Breast epithelium (tissue), 4 donors: ENCODE measurements around the gene CCDC149. TPM values are rescaled to one million over a fixed set of nuclear protein-coding genes. Genes with fewer than 3 reads are reported as not detected.

Experiments used
- DNase-seq, 2 donors: peaks; one replicate each; pipeline ENCODE4 v3.0.0-alpha.2; 2019; ENCODE audit warnings: low spot score in 2 of 2
- H3K27ac ChIP-seq, 2 donors: fragments of 200-600 bp; sonication (generic) in 1 of 2; one replicate each; pipeline ENCODE4 v1.5.1; 2016 to 2019; ENCODE audit warnings: mild to moderate bottlenecking in 1 of 2
- H3K27me3 ChIP-seq, 2 donors: fragments of 200-600 bp; sonication (generic) in 1 of 2; one replicate each; pipeline versions ENCODE4 v1.5.1 to v1.6.0; 2017 to 2019; ENCODE audit warnings: control low read depth in 1 of 2, mild to moderate bottlenecking in 1 of 2
- H3K36me3 ChIP-seq: fragments of 200-600 bp; one replicate; pipeline ENCODE4 v1.5.1; 2019
- H3K4me1 ChIP-seq, 2 donors: fragments of 200-600 bp; sonication (generic); one replicate each; pipeline ENCODE4 v1.5.1; 2016 to 2019; ENCODE audit warnings: control low read depth in 1 of 2
- H3K4me3 ChIP-seq, 3 donors: fragments of 200-600 bp; sonication (generic); 1 replicate in 2 of 3; 2 replicates in 1 of 3; pipeline ENCODE4 v1.5.1; 2016 to 2019; ENCODE audit warnings: mild to moderate bottlenecking in 3 of 3, moderate library complexity in 2 of 3
- H3K9me3 ChIP-seq, 2 donors: fragments of 200-600 bp; sonication (generic) in 1 of 2; one replicate each; pipeline ENCODE4 v1.5.1; 2016 to 2019; ENCODE audit warnings: control low read depth in 1 of 2
- CTCF ChIP-seq, 3 donors: fragments of 450-650 bp; IDR thresholded peaks; one replicate each; pipeline ENCODE4 v1.5.1; 2016 to 2017; ENCODE audit warnings: antibody characterized with exemption in 3 of 3, mild to moderate bottlenecking in 3 of 3, moderate library complexity in 3 of 3
- POLR2A ChIP-seq: fragments of 450-650 bp; IDR thresholded peaks from one replicate; pipeline ENCODE4 v1.6.1; 2016; ENCODE audit warnings: antibody characterized with exemption, mild to moderate bottlenecking, moderate library complexity
- POLR2AphosphoS5 ChIP-seq, 3 donors: sonication (generic); formaldehyde crosslinking; IDR thresholded peaks; one replicate each; pipeline ENCODE4 v1.6.1; 2017; ENCODE audit warnings: antibody characterized with exemption in 3 of 3
- intact Hi-C: fragments of 100-400 bp; cut with DNase I; formaldehyde crosslinking; loops from one replicate; pipeline ENCODE4 v1.15.1; 2023; ENCODE audit warnings: low total_unique reads
- total RNA-seq, 3 donors: library from RNA; depleted of rRNA; stranded (reverse); fragments of >200 nt; gene quantifications; one replicate each; pipeline ENCODE4 v1.1.0, GENCODE V29; 2016

The CCDC149 gene
- total RNA-seq, 3 donors from 2014 or later, result 15.8 to 21.0 (median 18.6) TPM

GRCh38 chr4:24808955-24809354 lies 103.9 kb downstream of the CCDC149 start:
- H3K27ac ChIP-seq, result no peak overlapping the region
- no peaks in the 10 kb centered on the region for H3K4me1 ChIP-seq
- intact Hi-C loops, result no loop called here
- no peaks in the 10 kb centered on the region for H3K9me3 ChIP-seq
- no peak overlapping the region for H3K4me3 ChIP-seq
- H3K36me3 ChIP-seq, result no peaks in the 10 kb centered on the region
- TF ChIP-seq POLR2A (no peak), POLR2AphosphoS5 (IDR thresholded peaks at IDR 0.05) (no peak), CTCF (IDR thresholded peaks at IDR 0.05) (no peak)
- DNase-seq, result no peak
- no peaks in the 10 kb centered on the region for H3K27me3 ChIP-seq

- TF ChIP-seq CTCF (IDR thresholded peaks at IDR 0.05) (no peak), POLR2AphosphoS5 (IDR thresholded peaks at IDR 0.05) (no peak), POLR2A (no peak)
- no peaks in the 10 kb centered on the region for H3K4me1 ChIP-seq
- intact Hi-C loops, result no loop called here
Observed at GRCh38 chr4:24808261-24808660, 104.6 kb downstream of the CCDC149 start.

GRCh38 chr4:24807611-24808010 lies 105.2 kb downstream of the CCDC149 start:
- Histone ChIP-seq H3K27me3 (no peaks in the 10 kb centered on the region), H3K4me3 (no peak overlapping the region), H3K27ac (no peak overlapping the region), H3K9me3 (no peaks in the 10 kb centered on the region), H3K4me1 (no peaks in the 10 kb centered on the region), H3K36me3 (no peaks in the 10 kb centered on the region)
- DNase-seq, result no peak
- TF ChIP-seq POLR2A, result no peak
- TF ChIP-seq CTCF (IDR thresholded peaks at IDR 0.05), result no peak
- no peak for TF ChIP-seq POLR2AphosphoS5 (IDR thresholded peaks at IDR 0.05)
- intact Hi-C loops, result no loop called here

More at GRCh38 chr4:24808261-24808660, 104.6 kb downstream of the CCDC149 start:
- Histone ChIP-seq H3K27me3 (no peaks in the 10 kb centered on the region), H3K36me3 (no peaks in the 10 kb centered on the region), H3K9me3 (no peaks in the 10 kb centered on the region), H3K27ac (no peak overlapping the region), H3K4me3 (no peak overlapping the region)
- DNase-seq, result no peak

- H3K4me3 ChIP-seq, result no peak overlapping the region
- H3K27me3 ChIP-seq, result no peaks in the 10 kb centered on the region
- H3K9me3 ChIP-seq, result no peaks in the 10 kb centered on the region
- no peak for TF ChIP-seq CTCF (IDR thresholded peaks at IDR 0.05)
- no peak for TF ChIP-seq POLR2A
- TF ChIP-seq POLR2AphosphoS5 (IDR thresholded peaks at IDR 0.05), result no peak
- no peaks in the 10 kb centered on the region for H3K4me1 ChIP-seq
- no peaks in the 10 kb centered on the region for H3K36me3 ChIP-seq
- intact Hi-C loops, result no loop called here
- DNase-seq, result no peak
- no peak overlapping the region for H3K27ac ChIP-seq
Observed at GRCh38 chr4:24806206-24806990, 106.4 kb downstream of the CCDC149 start.

- no peaks in the 10 kb centered on the region for H3K27me3 ChIP-seq
- no peaks in the 10 kb centered on the region for H3K9me3 ChIP-seq
- TF ChIP-seq POLR2AphosphoS5 (IDR thresholded peaks at IDR 0.05) (no peak), POLR2A (no peak), CTCF (IDR thresholded peaks at IDR 0.05) (no peak)
- DNase-seq, result no peak
- no peak overlapping the region for H3K4me3 ChIP-seq
- H3K36me3 ChIP-seq, result no peaks in the 10 kb centered on the region
- H3K4me1 ChIP-seq, result no peaks in the 10 kb centered on the region
- intact Hi-C loops, result no loop called here
- H3K27ac ChIP-seq, result peak overlapping the region; percentile 44 to 52
Observed at GRCh38 chr4:24805566-24805965, 107.3 kb downstream of the CCDC149 start.
